Coronary artery (tissue), 2 donors: ENCODE measurements around the gene TMPRSS5.

Source experiments
- DNase-seq: peaks from one replicate; pipeline ENCODE4 v3.0.0-alpha.2; 2017; ENCODE audit warnings: low spot score
- H3K27ac ChIP-seq, 2 donors: fragments of 200-600 bp; sonication (generic); one replicate each; pipeline ENCODE4 v1.5.1; 2016 to 2019
- H3K4me3 ChIP-seq: fragments of 200-600 bp; sonication (generic); 2 replicates; pipeline ENCODE4 v1.5.1; 2016; ENCODE audit warnings: mild to moderate bottlenecking, moderate library complexity
- CTCF ChIP-seq: fragments of 200-600 bp; sonication (generic); IDR thresholded peaks from one replicate; pipeline ENCODE4 v1.5.1; 2019; ENCODE audit warnings: antibody characterized with exemption

Gene TMPRSS5

DNA sequence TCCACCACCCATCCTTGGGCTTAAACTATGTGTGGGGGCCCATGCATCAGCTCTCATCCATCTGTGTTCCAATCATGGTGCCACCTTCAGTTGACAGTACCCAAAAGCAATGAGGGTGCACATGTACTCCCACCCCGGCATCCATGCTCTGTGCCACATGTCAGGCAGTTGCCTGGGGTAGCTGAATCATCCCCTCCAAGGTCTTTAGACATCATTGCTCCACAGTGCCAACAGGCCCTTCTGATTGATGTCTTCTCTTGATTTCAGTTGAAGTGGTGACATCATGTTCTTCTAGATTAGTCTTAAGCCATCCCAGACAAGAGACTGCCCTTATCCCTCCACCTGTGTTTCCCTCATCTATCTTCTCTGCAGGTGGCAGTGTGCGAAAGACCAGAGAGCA, 42.5 kb downstream of the TMPRSS5 start:
- no peak for TF ChIP-seq CTCF
- no peak for DNase-seq
- Histone ChIP-seq H3K4me3 (no peak overlapping the region), H3K27ac (no peak overlapping the region)

GRCh38 chr11:113655771-113656170, 50.3 kb downstream of the TMPRSS5 start:
- TF ChIP-seq CTCF: no peak
- H3K4me3 ChIP-seq: no peak overlapping the region
- no peak for DNase-seq
- H3K27ac ChIP-seq: no peak overlapping the region

- H3K4me3 ChIP-seq: no peak overlapping the region
- H3K27ac ChIP-seq: no peak overlapping the region
- no peak for DNase-seq
- TF ChIP-seq CTCF: no peak
These were observed 55.1 kb downstream of the TMPRSS5 start for GRCh38 chr11:113651023-113651422.

GRCh38 chr11:113649311-113649710, 56.8 kb downstream of the TMPRSS5 start:
- no peak for TF ChIP-seq CTCF
- no peak for DNase-seq
- Histone ChIP-seq H3K4me3 (no peak overlapping the region), H3K27ac (no peak overlapping the region)

DNA sequence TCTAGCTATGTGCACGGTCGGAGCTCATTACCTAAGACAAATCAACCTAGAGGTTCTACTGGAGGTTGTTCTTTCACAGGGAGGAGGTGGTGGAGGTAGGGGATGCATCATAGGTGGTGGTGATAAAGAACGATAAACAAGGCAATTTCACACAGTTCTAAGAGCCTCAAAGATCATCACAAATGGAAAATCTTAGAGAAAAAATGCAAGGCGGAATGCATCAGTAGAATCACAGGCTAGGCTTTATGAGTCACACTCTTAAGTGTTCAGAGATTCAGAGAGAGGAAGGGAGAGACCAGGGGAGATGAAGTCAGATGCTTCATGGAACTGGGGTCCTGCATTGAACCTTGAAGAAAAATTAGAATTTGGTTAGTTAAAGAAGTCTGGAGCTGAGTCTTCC, 58.3 kb downstream of the TMPRSS5 start:
- H3K27ac ChIP-seq: no peak overlapping the region
- TF ChIP-seq CTCF: no peak
- DNase-seq: no peak
- no peak overlapping the region for H3K4me3 ChIP-seq

- Histone ChIP-seq H3K4me3 (no peak overlapping the region), H3K27ac (no peak overlapping the region)
- no peak for TF ChIP-seq CTCF
- DNase-seq: no peak
These were observed 59.0 kb downstream of the TMPRSS5 start for GRCh38 chr11:113647108-113647507.

- no peak overlapping the region for H3K27ac ChIP-seq
- no peak for DNase-seq
- H3K4me3 ChIP-seq: no peak overlapping the region
- TF ChIP-seq CTCF: no peak
These were observed 60.3 kb downstream of the TMPRSS5 start for GRCh38 chr11:113645593-113646349.
